GM12878 (cell line): ENCODE measurements around the gene ADGRL2. TPM values are rescaled to one million over a fixed set of nuclear protein-coding genes. Genes with fewer than 3 reads are reported as not detected.

Experiments used
- ATAC-seq: fragments of 200-7000 bp; cut with Tn5 transposase; 3 replicates; pipeline ENCODE4 v1.9.1; 2020; ENCODE audit warnings: mild to moderate bottlenecking, moderate library complexity
- BruUV-seq: library from RNA; stranded (reverse); fragments of 400-500 nt; replicated peaks from 2 replicates; lab custom pipeline; 2021; lab: Mats Ljungman, UMichigan
- CTCF ChIA-PET: fragments of 300-600 bp; sonication (Branson Sonifier 250); formaldehyde crosslinking; extraction: SDS; loops from one replicate; lab custom pipeline; 2021; ENCODE audit warnings: inconsistent platforms; lab: Yijun Ruan, JAX
- POLR2A ChIA-PET: fragments of 350-600 bp; formaldehyde crosslinking; extraction: SDS; loops from one replicate; lab custom pipeline; 2021; ENCODE audit warnings: inconsistent platforms; lab: Charles Lee
- RAD21 ChIA-PET: fragments of 300-600 bp; sonication (Branson Sonifier 250); formaldehyde crosslinking; loops from one replicate; lab custom pipeline; 2023; ENCODE audit warnings: antibody characterized with exemption; ENCODE audit not compliant: unreplicated experiment; lab: Charles Lee
- SMC1A ChIA-PET: fragments of 300-600 bp; sonication (Branson Sonifier 250); formaldehyde crosslinking; loops from one replicate; lab custom pipeline; 2023; ENCODE audit not compliant: unreplicated experiment, uncharacterized antibody; lab: Charles Lee
- DNase-seq: peaks from one replicate; pipeline ENCODE4 v3.0.0-alpha.2; 2011; ENCODE audit warnings: low read depth, low spot score
- FAIRE-seq: peaks from 3 replicates; lab custom pipeline; 2011; peaks lifted over from hg19 to GRCh38; lab: Jason Lieb, UNC
- H2AFZ ChIP-seq: 2 replicates; pipeline ENCODE4 v1.6.0; 2011; ENCODE audit warnings: low read depth, low read length, control low read depth; ENCODE audit not compliant: control insufficient read depth
- H3K27ac ChIP-seq: 2 replicates; pipeline ENCODE4 v1.5.1; 2011; ENCODE audit warnings: control low read depth; ENCODE audit not compliant: control insufficient read depth, insufficient read depth
- H3K27me3 ChIP-seq, 2 experiments: replicated peaks in 1 of 2; 2 replicates each; pipeline versions ENCODE4 v1.6.0 to v1.6.1; 2011; ENCODE audit warnings: low read length in 1 of 2; ENCODE audit not compliant: control insufficient read depth in 2 of 2, insufficient read depth in 2 of 2
- H3K36me3 ChIP-seq, 2 experiments: 2 replicates each; pipeline ENCODE4 v1.5.1; 2011; ENCODE audit warnings: low read length in 1 of 2; ENCODE audit not compliant: control insufficient read depth in 2 of 2, insufficient read depth in 2 of 2
- H3K4me1 ChIP-seq: 2 replicates; pipeline ENCODE4 v1.6.1; 2011; ENCODE audit warnings: mild to moderate bottlenecking, low read length, moderate library complexity, mixed read lengths; ENCODE audit not compliant: control insufficient read depth, insufficient read depth
- H3K4me2 ChIP-seq: 2 replicates; pipeline ENCODE4 v1.6.0; 2011; ENCODE audit warnings: control low read depth; ENCODE audit not compliant: control insufficient read depth, insufficient read depth
- H3K4me3 ChIP-seq: fragments of 200-600 bp; sonication (generic); 2 replicates; pipeline ENCODE4 v1.5.1; 2016
- H3K79me2 ChIP-seq: 2 replicates; pipeline ENCODE4 v1.6.0; 2011; ENCODE audit warnings: low read length; ENCODE audit not compliant: control insufficient read depth, insufficient read depth
- H3K9ac ChIP-seq: 2 replicates; pipeline ENCODE4 v1.8.0; 2011; ENCODE audit warnings: low read length, control low read depth, mixed read lengths; ENCODE audit not compliant: control insufficient read depth, insufficient read depth
- H3K9me3 ChIP-seq: replicated peaks from 3 replicates; pipeline ENCODE4 v1.5.1; 2011; ENCODE audit warnings: mild to moderate bottlenecking, low read length; ENCODE audit not compliant: control insufficient read depth, insufficient read depth
- H4K20me1 ChIP-seq: 2 replicates; pipeline ENCODE4 v1.6.0; 2011; ENCODE audit not compliant: control insufficient read depth, insufficient read depth
- E2F4 ChIP-seq: IDR thresholded peaks from 2 replicates; pipeline ENCODE4 v1.6.1; 2012; ENCODE audit warnings: low read depth, low read length, improper control_type of control experiment
- FOXM1 ChIP-seq: IDR thresholded peaks from 2 replicates; pipeline ENCODE4 v1.6.1; 2012; ENCODE audit warnings: low read depth, mild to moderate bottlenecking, inconsistent platforms, low read length, moderate library complexity
- LARP7 ChIP-seq: fragments of 450-650 bp; IDR thresholded peaks from 2 replicates; pipeline ENCODE4 v1.6.1; 2017; ENCODE audit warnings: mild to moderate bottlenecking
- MYC ChIP-seq: IDR thresholded peaks from 2 replicates; pipeline ENCODE4 v1.6.1; 2011; ENCODE audit warnings: mild to moderate bottlenecking, low read length, moderate library complexity, inconsistent platforms; ENCODE audit not compliant: insufficient read depth, insufficient replicate concordance, insufficient read length, severe bottlenecking
- NKRF ChIP-seq: fragments of 450-650 bp; conservative IDR thresholded peaks from 2 replicates; pipeline ENCODE4 v1.6.1; 2017; ENCODE audit warnings: mild to moderate bottlenecking, moderate library complexity
- POLR2A ChIP-seq: IDR thresholded peaks from 2 replicates; pipeline ENCODE4 v1.6.1; 2011; ENCODE audit warnings: low read depth, mild to moderate bottlenecking, low read length
- USF2 ChIP-seq: IDR thresholded peaks from 2 replicates; pipeline ENCODE4 v1.6.1; 2011; ENCODE audit warnings: low read depth, low read length, improper control_type of control experiment, borderline replicate concordance
- ZBED1 ChIP-seq: IDR thresholded peaks from 2 replicates; pipeline ENCODE4 v1.6.1; 2016; ENCODE audit warnings: borderline replicate concordance
- ZNF592 ChIP-seq: fragments of 450-650 bp; IDR thresholded peaks from 2 replicates; pipeline ENCODE4 v1.6.1; 2017; ENCODE audit warnings: mild to moderate bottlenecking, moderate library complexity
- WGBS: methylation state at CpG from one replicate; pipeline ENCODE4 v1.1.6; 2016; ENCODE audit warnings: low lambda C conversion rate; ENCODE audit not compliant: insufficient replicate concordance, insufficient coverage; ENCODE audit errors: missing lambda C conversion rate; 5-methylcytosine and 5-hydroxymethylcytosine counted together
- in situ Hi-C: fragments of 300-500 bp; cut with MboI; formaldehyde crosslinking; loops from 9 replicates; pipeline ENCODE4 v1.14.3; 2018; ENCODE audit warnings: mixed read lengths
- intact Hi-C: fragments of 100-400 bp; cut with micrococcal nuclease; formaldehyde crosslinking; loops from one replicate; pipeline ENCODE4 v1.14.2; 2022; ENCODE audit not compliant: unreplicated experiment
- polyA plus RNA-seq, 11 experiments: library from polyadenylated mRNA; depleted of rRNA in 4 of 11; unstranded in 6 of 11; stranded (reverse) in 5 of 11; fragments of >200 nt; fragmentation: Nextera tagmentation in 4 of 11; fragmentation: Illumina TruSeq in 1 of 11; extraction: Ambion mirVana in 4 of 11; extraction: Trizol in 1 of 11; gene quantifications; 1 replicate in 1 of 11; 2 replicates in 10 of 11; pipeline versions ENCODE4 v1.2.1 to v1.2.3, GENCODE V29; 2011 to 2016; ENCODE audit warnings: inconsistent platforms in 2 of 11, missing spikeins in 2 of 11, low read depth in 1 of 11
- total RNA-seq, 4 experiments: library from RNA; depleted of rRNA in 3 of 4; stranded (reverse); fragments of >200 nt in 3 of 4; fragmentation: Illumina TruSeq in 1 of 4; extraction: Trizol in 1 of 4; gene quantifications; 2 replicates each; pipeline versions ENCODE4 v1.2.1 to v1.2.3, GENCODE V29; 2013 to 2021

ADGRL2 gene
- total and polyA plus RNA-seq, 10 of the 15 experiments (the other 5 are each of a cell fraction or from before 2014, with no cell fraction given), result 0.03 to 13.6 (median 0.21) TPM

GRCh38 chr1:81950591-81951244 is 150.0 kb downstream of the ADGRL2 start:
- Histone ChIP-seq H4K20me1 (no peaks in the 10 kb centered on the region), H3K4me1 (no peaks in the 10 kb centered on the region), H2AFZ (no peak overlapping the region), H3K27me3 (no peaks in the 10 kb centered on the region), H3K4me3 (no peak overlapping the region), H3K27ac (no peak overlapping the region), H3K4me2 (no peak overlapping the region), H3K79me2 (no peaks in the 10 kb centered on the region), H3K9me3 (no peaks in the 10 kb centered on the region), H3K36me3 (no peaks in the 10 kb centered on the region), H3K9ac (no peak overlapping the region)
- ATAC-seq (no peak), DNase-seq (no peak), FAIRE-seq (no peak)
- ChIA-PET CTCF (interaction anchor here (1.2 kb wide), 1 partner anchor 22 kb away, joined by 3 read pairs; no protein-coding TSS in a partner anchor), POLR2A (interaction anchor here (0.6 to 0.8 kb wide), 2 partner anchors 10 kb away, joined by 3 to 4 read pairs; no protein-coding TSS in a partner anchor), RAD21 (no interaction called here), SMC1A (interaction anchor here (0.8 to 2.2 kb wide), 3 partner anchors 10 to 400 kb away, joined by 3 to 4 read pairs (median 4); no protein-coding TSS in a partner anchor)
- in situ Hi-C loops (no loop called here), intact Hi-C loops (no loop called here)
- no TSS peak for BruUV-seq
- 60% methylated on average over 3 of the region's 3 CpGs for WGBS
- TF ChIP-seq ZNF592 (no peak), NKRF (no peak), E2F4 (no peak), ZBED1 (no peak), USF2 (no peak), POLR2A (no peak), MYC (no peak), FOXM1 (no peak), LARP7 (no peak)
